ENCODE measurements around the gene NTHL1.

The NTHL1 gene

GRCh38 chr16:1991135-1991551 is 56.5 kb downstream of the NTHL1 start:
- no peak for DNase-seq

GRCh38 chr16:1990351-1991134 is 57.1 kb downstream of the NTHL1 start:
- no peak for DNase-seq

DNA sequence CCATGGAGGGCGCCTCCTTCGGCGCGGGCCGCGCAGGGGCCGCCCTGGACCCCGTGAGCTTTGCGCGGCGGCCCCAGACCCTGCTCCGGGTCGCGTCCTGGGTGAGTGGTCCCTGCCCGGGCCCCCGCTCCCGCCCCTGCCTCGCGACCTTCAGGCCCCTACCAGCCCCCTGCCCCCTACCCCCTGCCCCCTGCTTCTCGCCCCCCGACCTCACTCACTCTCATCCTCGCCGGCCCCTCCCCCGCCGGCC is 57.6 kb downstream of the NTHL1 start:
- no peak for DNase-seq
